WTC11 (cell line): ENCODE data around the gene NRP2. TPM values are rescaled to one million over a fixed set of nuclear protein-coding genes. Genes with fewer than 3 reads are reported as not detected.

Experiments used
- ATAC-seq: fragments of 200-7000 bp; cut with Tn5 transposase; 2 replicates; pipeline ENCODE4 v1.10.0; 2021; ENCODE audit warnings: mild to moderate bottlenecking, moderate library complexity
- CTCF ChIA-PET: fragments of 300-600 bp; sonication (Branson Sonifier 250); formaldehyde crosslinking; loops from one replicate; lab custom pipeline; 2021; ENCODE audit warnings: antibody characterized with exemption; lab: Charles Lee
- POLR2A ChIA-PET: fragments of 350-600 bp; sonication (Branson Sonifier 250); formaldehyde crosslinking; loops from one replicate; lab custom pipeline; 2021; ENCODE audit warnings: antibody characterized with exemption; lab: Charles Lee
- DNase-seq: peaks from one replicate; pipeline ENCODE4 v3.0.0; 2021; ENCODE audit warnings: low spot score
- H3K27ac Mint-ChIP-seq: 2 replicates; pipeline ENCODE4 v1.8.0; 2021; ENCODE audit warnings: mixed read lengths
- H3K27me3 Mint-ChIP-seq: 2 replicates; pipeline ENCODE4 v1.8.0; 2021; ENCODE audit warnings: low read depth, mild to moderate bottlenecking, moderate library complexity, mixed read lengths
- H3K36me3 Mint-ChIP-seq: 2 replicates; pipeline ENCODE4 v1.8.0; 2021; ENCODE audit warnings: mixed read lengths
- H3K4me1 Mint-ChIP-seq: 2 replicates; pipeline ENCODE4 v1.8.0; 2022; ENCODE audit warnings: mixed read lengths
- H3K4me3 Mint-ChIP-seq: 2 replicates; pipeline ENCODE4 v1.8.0; 2021; ENCODE audit warnings: mild to moderate bottlenecking, moderate library complexity, mixed read lengths
- H3K9me3 Mint-ChIP-seq: 2 replicates; pipeline ENCODE4 v1.8.0; 2021; ENCODE audit warnings: mixed read lengths
- AFF4 ChIP-seq: sonication (generic); formaldehyde crosslinking; IDR thresholded peaks from 2 replicates; pipeline ENCODE4 v1.8.1; 2023; ENCODE audit warnings: mild to moderate bottlenecking, missing genetic modification reagents, borderline replicate concordance
- AR ChIP-seq: fragments of 250-450 bp; sonication (Bioruptor Pico); IDR thresholded peaks from 2 replicates; pipeline ENCODE4 v1.9.0; 2021; ENCODE audit warnings: mild to moderate bottlenecking
- ATF1 ChIP-seq: sonication (generic); formaldehyde crosslinking; IDR thresholded peaks from 2 replicates; pipeline ENCODE4 v1.8.1; 2023; ENCODE audit warnings: mild to moderate bottlenecking, moderate library complexity, missing genetic modification reagents
- ATF6 ChIP-seq: sonication (generic); formaldehyde crosslinking; IDR thresholded peaks from 2 replicates; pipeline ENCODE4 v1.8.1; 2023; ENCODE audit warnings: mild to moderate bottlenecking, missing genetic modification reagents
- CREM ChIP-seq: sonication (generic); formaldehyde crosslinking; IDR thresholded peaks from 2 replicates; pipeline ENCODE4 v1.8.1; 2022; ENCODE audit warnings: mild to moderate bottlenecking, missing genetic modification reagents, moderate library complexity
- E2F1 ChIP-seq: sonication (generic); formaldehyde crosslinking; IDR thresholded peaks from 2 replicates; pipeline ENCODE4 v1.8.0; 2022; ENCODE audit warnings: mild to moderate bottlenecking, missing genetic modification reagents
- E2F5 ChIP-seq: sonication (generic); formaldehyde crosslinking; IDR thresholded peaks from 2 replicates; pipeline ENCODE4 v1.8.1; 2022; ENCODE audit warnings: mild to moderate bottlenecking, moderate library complexity, missing genetic modification reagents
- ESRRA ChIP-seq: sonication (generic); formaldehyde crosslinking; IDR thresholded peaks from 2 replicates; pipeline ENCODE4 v1.8.1; 2022; ENCODE audit warnings: mild to moderate bottlenecking, missing genetic modification reagents, borderline replicate concordance
- FOXJ3 ChIP-seq: sonication (generic); formaldehyde crosslinking; IDR thresholded peaks from 2 replicates; pipeline ENCODE4 v1.9.0; 2021; ENCODE audit warnings: missing genetic modification reagents, mild to moderate bottlenecking, borderline replicate concordance
- FOXP4 ChIP-seq: sonication (generic); formaldehyde crosslinking; IDR thresholded peaks from 2 replicates; pipeline ENCODE4 v1.8.0; 2022; ENCODE audit warnings: mild to moderate bottlenecking, missing genetic modification reagents
- GRHL2 ChIP-seq: fragments of 250-450 bp; sonication (Bioruptor Pico); IDR thresholded peaks from 2 replicates; pipeline ENCODE4 v1.8.0; 2022; ENCODE audit warnings: mild to moderate bottlenecking, moderate library complexity; ENCODE audit not compliant: insufficient replicate concordance, severe bottlenecking
- JUN ChIP-seq: sonication (generic); formaldehyde crosslinking; IDR thresholded peaks from 2 replicates; pipeline ENCODE4 v1.8.0; 2023; ENCODE audit warnings: mild to moderate bottlenecking, missing genetic modification reagents
- NFE2L1 ChIP-seq: sonication (generic); formaldehyde crosslinking; IDR thresholded peaks from 2 replicates; pipeline ENCODE4 v1.8.1; 2023; ENCODE audit warnings: missing genetic modification reagents
- SMAD4 ChIP-seq: sonication (generic); formaldehyde crosslinking; IDR thresholded peaks from 2 replicates; pipeline ENCODE4 v1.8.0; 2022; ENCODE audit warnings: mild to moderate bottlenecking, missing genetic modification reagents
- SOX15 ChIP-seq: fragments of 250-450 bp; sonication (Bioruptor Pico); IDR thresholded peaks from 2 replicates; pipeline ENCODE4 v1.9.0; 2021; ENCODE audit warnings: mild to moderate bottlenecking
- TEAD4 ChIP-seq: sonication (generic); formaldehyde crosslinking; IDR thresholded peaks from 2 replicates; pipeline ENCODE4 v1.8.0; 2022; ENCODE audit warnings: mild to moderate bottlenecking, missing genetic modification reagents
- ZNF121 ChIP-seq: sonication (generic); formaldehyde crosslinking; IDR thresholded peaks from 2 replicates; pipeline ENCODE4 v1.8.0; 2023; ENCODE audit warnings: missing genetic modification reagents
- ZNF138 ChIP-seq: sonication (generic); formaldehyde crosslinking; conservative IDR thresholded peaks from 2 replicates; pipeline ENCODE4 v1.8.1; 2022; ENCODE audit warnings: mild to moderate bottlenecking, moderate library complexity, missing genetic modification reagents
- ZNF219 ChIP-seq: sonication (generic); formaldehyde crosslinking; IDR thresholded peaks from 2 replicates; pipeline ENCODE4 v1.8.0; 2023; ENCODE audit warnings: missing genetic modification reagents, mild to moderate bottlenecking, borderline replicate concordance
- ZNF416 ChIP-seq: fragments of 250-450 bp; sonication (Bioruptor Pico); IDR thresholded peaks from 2 replicates; pipeline ENCODE4 v1.9.0; 2021; ENCODE audit warnings: mild to moderate bottlenecking, inconsistent platforms
- total RNA-seq: library from RNA; stranded (reverse); gene quantifications from 3 replicates; pipeline ENCODE4 v1.2.3, GENCODE V29; 2021

The NRP2 gene
- total RNA-seq, 1 experiment from 2014 or later: 41.0 TPM

GRCh38 chr2:205796805-205797313 is 114.6 kb downstream of the NRP2 start (continued):
- no peak for TF ChIP-seq NFE2L1 (CRISPR knock-in tag)
- TF ChIP-seq FOXP4 (CRISPR knock-in tag): no peak

- TF ChIP-seq ATF6 (CRISPR knock-in tag) (no peak), ATF1 (no peak), E2F5 (no peak), FOXJ3 (CRISPR knock-in tag) (no peak), AFF4 (CRISPR knock-in tag) (no peak), ZNF138 (no peak), ZNF416 (CRISPR knock-in tag) (no peak), ZNF121 (CRISPR knock-in tag) (no peak), GRHL2 (CRISPR knock-in tag) (no peak), SMAD4 (CRISPR knock-in tag) (no peak)
- TF ChIP-seq, all 79 proteins: peak for 0
- H3K36me3 Mint-ChIP-seq: peaks cover 25% of the 10 kb centered on the region
- no peak overlapping the region for H3K4me3 Mint-ChIP-seq
- ChIA-PET CTCF (interaction anchor here (0.6 kb wide), 1 partner anchor 1455 kb away, joined by 3 read pairs; no protein-coding TSS in a partner anchor), POLR2A (no interaction called here)
- DNase-seq (no peak), ATAC-seq (no peak)
- no peak overlapping the region for H3K27ac Mint-ChIP-seq
- peaks cover 16% of the 10 kb centered on the region for H3K4me1 Mint-ChIP-seq
- peaks cover 28% of the 10 kb centered on the region for H3K9me3 Mint-ChIP-seq
- H3K27me3 Mint-ChIP-seq: no peaks in the 10 kb centered on the region
Measured at GRCh38 chr2:205797866-205798265, 115.6 kb downstream of the NRP2 start.

GRCh38 chr2:205800224-205800623 is 117.9 kb downstream of the NRP2 start:
- H3K27ac Mint-ChIP-seq: no peak overlapping the region
- peaks cover 25% of the 10 kb centered on the region for H3K36me3 Mint-ChIP-seq
- H3K9me3 Mint-ChIP-seq: peaks cover 28% of the 10 kb centered on the region
- H3K4me1 Mint-ChIP-seq: peaks cover 16% of the 10 kb centered on the region
- ChIA-PET POLR2A (no interaction called here), CTCF (no interaction called here)
- no peak overlapping the region for H3K4me3 Mint-ChIP-seq
- H3K27me3 Mint-ChIP-seq: no peaks in the 10 kb centered on the region
- DNase-seq (no peak), ATAC-seq (no peak)
- TF ChIP-seq SMAD4 (CRISPR knock-in tag): no peak
- no peak for TF ChIP-seq SOX15 (CRISPR knock-in tag)
- no peak for TF ChIP-seq ZNF219
- TF ChIP-seq ESRRA (CRISPR knock-in tag): no peak
- TF ChIP-seq JUN (CRISPR knock-in tag): no peak
- no peak for TF ChIP-seq CREM
- no peak for TF ChIP-seq TEAD4 (CRISPR knock-in tag)
- TF ChIP-seq AR (CRISPR knock-in tag): no peak
- no peak for TF ChIP-seq E2F1 (CRISPR knock-in tag)
